OCI-LY1 (cell line): Measurements from ENCODE around the gene VRK1.

Experiments used
- H2AFZ ChIP-seq: fragments of 200-600 bp; sonication (generic), shearing (Covaris generic); 2 replicates; pipeline ENCODE4 v1.6.0; 2014; ENCODE audit warnings: antibody characterized with exemption, mild to moderate bottlenecking, low read length
- H3F3A ChIP-seq: fragments of 200-600 bp; sonication (generic), shearing (Covaris generic); 2 replicates; pipeline ENCODE4 v1.6.0; 2014; ENCODE audit warnings: mild to moderate bottlenecking, antibody characterized with exemption, low read length, moderate library complexity; ENCODE audit not compliant: insufficient read depth
- H3K27ac ChIP-seq: fragments of 200-600 bp; sonication (generic); 2 replicates; pipeline ENCODE4 v1.5.1; 2014; ENCODE audit warnings: low read length, mixed run types, mild to moderate bottlenecking, low read depth; ENCODE audit not compliant: poor library complexity, severe bottlenecking
- H3K27me3 ChIP-seq: fragments of 200-600 bp; sonication (generic); 2 replicates; pipeline ENCODE4 v1.6.0; 2014; ENCODE audit warnings: antibody characterized with exemption, mild to moderate bottlenecking, low read length, moderate library complexity; ENCODE audit not compliant: insufficient read depth
- H3K36me3 ChIP-seq: fragments of 200-600 bp; sonication (generic); 2 replicates; pipeline ENCODE4 v1.6.1; 2014; ENCODE audit warnings: mild to moderate bottlenecking, antibody characterized with exemption, low read length, moderate library complexity, mixed read lengths; ENCODE audit not compliant: insufficient read depth
- H3K4me1 ChIP-seq: fragments of 200-600 bp; sonication (generic); 2 replicates; pipeline ENCODE4 v1.5.1; 2014; ENCODE audit warnings: mild to moderate bottlenecking, low read length, moderate library complexity; ENCODE audit not compliant: insufficient read depth, severe bottlenecking
- H3K4me2 ChIP-seq: fragments of 200-600 bp; sonication (generic), shearing (Covaris generic); 2 replicates; pipeline ENCODE4 v1.6.1; 2014; ENCODE audit warnings: low read length
- H3K4me3 ChIP-seq: fragments of 200-600 bp; sonication (generic); 2 replicates; pipeline ENCODE4 v1.5.1; 2014; ENCODE audit warnings: low read length, low read depth, mild to moderate bottlenecking, mixed read lengths; ENCODE audit not compliant: poor library complexity, severe bottlenecking
- H3K79me2 ChIP-seq: fragments of 200-600 bp; shearing (Covaris generic); 2 replicates; pipeline ENCODE4 v1.6.1; 2016; ENCODE audit warnings: mixed run types, low read length, mixed read lengths; ENCODE audit not compliant: insufficient read depth
- H3K9ac ChIP-seq: fragments of 200-600 bp; sonication (generic), shearing (Covaris generic); 2 replicates; pipeline ENCODE4 v1.6.1; 2014; ENCODE audit warnings: mild to moderate bottlenecking, low read length, mixed read lengths
- H3K9me2 ChIP-seq: fragments of 200-600 bp; sonication (generic), shearing (Covaris generic); 2 replicates; pipeline ENCODE4 v1.6.1; 2014; ENCODE audit warnings: low read depth, mild to moderate bottlenecking, low read length, mixed read lengths
- H3K9me3 ChIP-seq: fragments of 200-600 bp; shearing (Covaris generic); 2 replicates; pipeline ENCODE4 v1.6.1; 2014; ENCODE audit warnings: low read length, mixed read lengths
- H4K20me1 ChIP-seq: fragments of 200-600 bp; sonication (generic), shearing (Covaris generic); 2 replicates; pipeline ENCODE4 v1.6.0; 2016; ENCODE audit warnings: mild to moderate bottlenecking, low read length; ENCODE audit not compliant: insufficient read depth
- CTCF ChIP-seq: fragments of 200-600 bp; sonication (generic), shearing (Covaris generic); IDR thresholded peaks from 2 replicates; pipeline ENCODE4 v1.5.1; 2017; ENCODE audit warnings: mild to moderate bottlenecking, antibody characterized with exemption, low read length, moderate library complexity, mixed read lengths
- EZH2 ChIP-seq: fragments of 200-600 bp; sonication (generic), shearing (Covaris generic); IDR thresholded peaks from 2 replicates; pipeline ENCODE4 v1.8.0; 2017; ENCODE audit warnings: borderline replicate concordance, mixed run types, mild to moderate bottlenecking, antibody characterized with exemption, low read length, moderate library complexity, mixed read lengths

Gene VRK1

DNA sequence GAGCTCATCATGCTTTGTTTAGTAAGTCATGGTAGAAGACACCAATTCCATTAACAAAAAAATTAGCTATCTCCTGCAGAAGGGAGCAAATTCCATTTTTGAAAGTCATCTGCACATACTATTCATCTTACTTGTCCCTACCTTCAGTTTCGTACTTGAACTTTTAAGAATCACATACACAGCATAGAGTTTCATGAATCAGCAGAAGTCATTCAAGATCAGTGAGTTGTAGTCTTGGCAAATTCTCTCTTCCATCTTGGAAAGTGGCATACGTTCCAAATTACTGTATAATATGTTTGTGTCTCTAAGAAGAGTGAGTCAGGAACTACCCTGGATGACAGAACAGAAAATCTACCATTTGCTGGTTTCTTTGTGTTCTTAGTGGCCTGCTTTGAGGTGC lies 14.1 kb downstream of the VRK1 start:
- Histone ChIP-seq H3K9me2 (no peaks in the 10 kb centered on the region), H3K27ac (no peak overlapping the region), H3F3A (no peaks in the 10 kb centered on the region), H2AFZ (no peak overlapping the region), H3K9ac (no peak overlapping the region), H4K20me1 (no peaks in the 10 kb centered on the region), H3K4me3 (no peak overlapping the region), H3K36me3 (peaks cover 15% of the 10 kb centered on the region; the same call in 1 of the 2 replicates), H3K9me3 (peaks cover 6% of the 10 kb centered on the region), H3K27me3 (no peaks in the 10 kb centered on the region), H3K4me1 (no peaks in the 10 kb centered on the region), H3K79me2 (peaks cover 98% of the 10 kb centered on the region), H3K4me2 (no peak overlapping the region)
- TF ChIP-seq EZH2 (no peak), CTCF (no peak)

DNA sequence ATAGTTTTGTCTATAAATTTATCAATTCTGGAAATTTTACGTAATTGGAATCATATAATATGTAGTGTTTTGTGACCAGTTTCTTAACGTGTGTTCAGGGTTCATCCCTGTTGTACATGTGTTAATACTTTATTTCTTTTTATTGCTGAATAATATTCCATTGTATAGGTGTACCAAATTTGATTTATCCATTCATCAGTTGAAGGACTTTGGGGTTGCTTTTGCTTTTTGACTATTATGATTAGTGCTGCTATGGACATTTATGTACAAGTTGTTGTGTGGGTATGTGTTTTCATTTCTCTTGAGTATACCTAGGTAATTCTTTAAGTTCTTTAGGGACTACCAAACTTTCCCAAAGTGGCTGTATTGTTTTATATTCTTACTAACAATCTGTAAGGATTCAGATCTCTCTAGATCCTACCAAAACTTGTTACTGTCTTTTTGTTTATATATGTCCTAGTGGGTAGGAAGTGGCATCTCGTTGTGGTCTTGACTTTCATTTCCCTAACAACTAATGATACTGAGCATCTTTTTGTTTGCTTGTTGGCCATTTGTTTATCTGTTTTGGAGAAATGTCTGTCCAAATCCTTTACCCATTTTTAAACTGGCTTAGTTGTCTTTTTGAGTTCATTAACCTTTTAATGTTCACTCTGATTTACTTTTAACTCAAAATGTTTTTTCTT lies 14.9 kb downstream of the VRK1 start:
- H3K4me2 ChIP-seq, result no peak overlapping the region
- no peak overlapping the region for H3K27ac ChIP-seq
- H2AFZ ChIP-seq, result no peak overlapping the region
- H3F3A ChIP-seq, result no peaks in the 10 kb centered on the region
- no peak overlapping the region for H3K4me3 ChIP-seq
- no peaks in the 10 kb centered on the region for H3K9me2 ChIP-seq
- no peak overlapping the region for H3K9ac ChIP-seq
- peaks cover 100% of the 10 kb centered on the region for H3K79me2 ChIP-seq
- no peaks in the 10 kb centered on the region; the same call in 1 of the 2 replicates for H4K20me1 ChIP-seq
- no peaks in the 10 kb centered on the region for H3K27me3 ChIP-seq
- H3K9me3 ChIP-seq, result peaks cover 6% of the 10 kb centered on the region
- no peak for TF ChIP-seq EZH2
- no peak for TF ChIP-seq CTCF
- peaks cover 15% of the 10 kb centered on the region; the same call in 1 of the 2 replicates for H3K36me3 ChIP-seq
- no peaks in the 10 kb centered on the region for H3K4me1 ChIP-seq

DNA sequence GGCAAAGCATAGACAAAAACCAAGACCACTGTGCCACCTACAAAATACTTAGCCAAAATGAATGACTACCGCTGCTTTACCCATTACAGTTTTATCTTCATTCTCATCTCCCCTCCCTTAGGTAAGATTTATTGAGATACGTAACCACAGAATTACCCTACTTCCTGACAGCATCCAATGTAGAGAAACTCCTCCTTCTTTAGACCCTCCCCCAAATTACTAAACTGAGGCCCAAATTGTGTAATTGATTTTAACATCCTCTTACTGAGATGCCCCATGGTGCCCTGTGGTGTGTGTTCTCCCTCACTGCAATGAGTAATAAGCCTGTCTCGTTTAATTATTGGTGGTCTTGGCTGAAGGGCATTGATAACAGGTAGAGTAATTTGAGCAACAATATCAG lies 19.1 kb downstream of the VRK1 start:
- no peak for TF ChIP-seq EZH2
- no peak for TF ChIP-seq CTCF
- Histone ChIP-seq H3K4me3 (no peak overlapping the region), H3K9me2 (no peaks in the 10 kb centered on the region), H3K36me3 (peaks cover 15% of the 10 kb centered on the region; the same call in 1 of the 2 replicates), H3K4me1 (no peaks in the 10 kb centered on the region), H3K27ac (no peak overlapping the region), H3K9ac (no peak overlapping the region), H4K20me1 (no peaks in the 10 kb centered on the region; the same call in 1 of the 2 replicates), H3K4me2 (no peak overlapping the region), H3K27me3 (no peaks in the 10 kb centered on the region), H2AFZ (no peak overlapping the region), H3K79me2 (peaks cover 100% of the 10 kb centered on the region), H3F3A (no peaks in the 10 kb centered on the region), H3K9me3 (no peaks in the 10 kb centered on the region)
